Measurements from ENCODE around the gene CLNK. TPM values are rescaled to one million over a fixed set of nuclear protein-coding genes. Genes with fewer than 3 reads are reported as not detected.

Gene CLNK
- total RNA-seq, 1 donor from 2014 or later = not detected

DNA sequence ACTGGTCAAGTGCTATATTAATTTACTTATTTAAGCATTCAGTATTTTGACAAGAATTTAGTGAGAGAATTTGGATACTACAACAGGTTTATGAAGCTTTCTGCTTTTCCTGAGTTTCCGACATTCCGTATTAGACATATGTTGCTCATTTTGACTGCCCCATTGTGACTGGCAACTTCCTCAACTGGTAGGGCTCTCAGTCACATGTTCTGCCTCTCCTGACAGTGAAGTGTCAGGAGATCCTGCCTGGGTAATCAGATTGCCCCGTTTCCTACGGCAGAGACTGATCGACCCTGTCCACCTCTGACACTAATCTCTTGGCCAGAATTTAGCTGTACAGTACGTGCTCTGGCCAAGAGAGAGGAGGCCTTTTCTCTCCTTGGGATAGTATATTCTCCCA lies 49.5 kb downstream of the CLNK start:
- TF ChIP-seq, protein P1, sequence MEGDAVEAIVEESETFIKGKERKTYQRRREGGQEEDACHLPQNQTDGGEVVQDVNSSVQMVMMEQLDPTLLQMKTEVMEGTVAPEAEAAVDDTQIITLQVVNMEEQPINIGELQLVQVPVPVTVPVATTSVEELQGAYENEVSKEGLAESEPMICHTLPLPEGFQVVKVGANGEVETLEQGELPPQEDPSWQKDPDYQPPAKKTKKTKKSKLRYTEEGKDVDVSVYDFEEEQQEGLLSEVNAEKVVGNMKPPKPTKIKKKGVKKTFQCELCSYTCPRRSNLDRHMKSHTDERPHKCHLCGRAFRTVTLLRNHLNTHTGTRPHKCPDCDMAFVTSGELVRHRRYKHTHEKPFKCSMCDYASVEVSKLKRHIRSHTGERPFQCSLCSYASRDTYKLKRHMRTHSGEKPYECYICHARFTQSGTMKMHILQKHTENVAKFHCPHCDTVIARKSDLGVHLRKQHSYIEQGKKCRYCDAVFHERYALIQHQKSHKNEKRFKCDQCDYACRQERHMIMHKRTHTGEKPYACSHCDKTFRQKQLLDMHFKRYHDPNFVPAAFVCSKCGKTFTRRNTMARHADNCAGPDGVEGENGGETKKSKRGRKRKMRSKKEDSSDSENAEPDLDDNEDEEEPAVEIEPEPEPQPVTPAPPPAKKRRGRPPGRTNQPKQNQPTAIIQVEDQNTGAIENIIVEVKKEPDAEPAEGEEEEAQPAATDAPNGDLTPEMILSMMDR (IDR thresholded peaks at IDR 0.05) = no peak
- Mint-ChIP-seq H3K27me3 (ENCODE audit: low read depth) (peaks cover 28% of the 10 kb centered on the region), H3K36me3 (ENCODE audit: low read depth) (no peaks in the 10 kb centered on the region), H3K27ac (ENCODE audit: unreplicated experiment) (no peak overlapping the region), H3K4me1 (ENCODE audit: low read depth) (no peaks in the 10 kb centered on the region), H3K4me3 (ENCODE audit: unreplicated experiment) (no peak overlapping the region), H3K9me3 (ENCODE audit: low read depth) (no peaks in the 10 kb centered on the region)
- no peak for DNase-seq (ENCODE audit: low spot score)

DNA sequence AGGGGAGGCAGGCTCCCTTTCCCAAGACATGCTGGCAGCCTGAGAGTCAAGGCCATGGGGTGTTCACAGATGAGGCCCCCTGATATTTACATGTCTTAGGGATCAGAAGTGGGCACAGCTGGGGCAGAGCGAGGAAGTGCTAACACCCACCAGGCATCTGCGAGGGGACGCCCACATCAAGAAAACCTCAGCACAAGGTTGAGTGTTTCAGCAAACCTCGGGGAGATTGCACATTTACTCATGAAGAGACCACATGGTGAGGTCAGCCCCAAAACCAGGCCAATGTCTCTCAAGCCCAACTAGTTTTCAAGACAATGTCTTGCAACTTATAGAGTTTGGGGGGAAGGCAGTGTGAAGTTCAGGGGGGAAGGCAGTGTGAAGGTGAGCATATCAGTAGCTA lies 55.2 kb downstream of the CLNK start:
- H3K27me3 Mint-ChIP-seq (ENCODE audit: low read depth) = peaks cover 25% of the 10 kb centered on the region

DNA sequence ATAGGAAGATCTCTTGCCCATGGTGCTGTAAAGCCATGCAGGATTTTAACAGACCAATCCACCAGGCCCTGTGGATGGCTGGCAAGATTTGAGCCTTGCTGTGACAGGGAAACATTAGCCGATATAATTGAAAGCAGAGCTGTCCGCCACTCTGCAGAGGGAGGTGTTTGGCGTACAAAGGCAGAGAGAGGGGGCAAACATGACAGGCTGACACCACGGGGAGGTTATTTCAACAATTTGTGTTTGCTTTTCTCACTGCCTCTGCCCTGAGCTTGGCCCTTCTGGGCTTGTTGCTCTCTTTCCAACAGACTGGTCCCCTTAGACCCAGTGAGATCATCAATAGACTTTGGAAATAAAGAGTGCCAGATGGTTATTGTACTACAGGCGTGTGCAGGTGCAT lies 59.4 kb downstream of the CLNK start:
- no peak for DNase-seq (ENCODE audit: low spot score)
- TF ChIP-seq, protein P1 (IDR thresholded peaks at IDR 0.05) = no peak
- no peaks in the 10 kb centered on the region for H3K9me3 Mint-ChIP-seq (ENCODE audit: low read depth)
- H3K4me3 Mint-ChIP-seq (ENCODE audit: unreplicated experiment) = no peak overlapping the region
- no peaks in the 10 kb centered on the region for H3K4me1 Mint-ChIP-seq (ENCODE audit: low read depth)
- peaks cover 3% of the 10 kb centered on the region for H3K36me3 Mint-ChIP-seq (ENCODE audit: low read depth)
- H3K27me3 Mint-ChIP-seq (ENCODE audit: low read depth) = peaks cover 10% of the 10 kb centered on the region
- no peak overlapping the region for H3K27ac Mint-ChIP-seq (ENCODE audit: unreplicated experiment)

More for the DNA sequence above, 55.2 kb downstream of the CLNK start:
- no peaks in the 10 kb centered on the region for H3K4me1 Mint-ChIP-seq (ENCODE audit: low read depth)
- H3K4me3 Mint-ChIP-seq (ENCODE audit: unreplicated experiment) = no peak overlapping the region
- H3K27ac Mint-ChIP-seq (ENCODE audit: unreplicated experiment) = no peak overlapping the region
- TF ChIP-seq, protein P1 (IDR thresholded peaks at IDR 0.05) = no peak
- no peak for DNase-seq (ENCODE audit: low spot score)
- H3K9me3 Mint-ChIP-seq (ENCODE audit: low read depth) = no peaks in the 10 kb centered on the region
- H3K36me3 Mint-ChIP-seq (ENCODE audit: low read depth) = peaks cover 3% of the 10 kb centered on the region

DNA sequence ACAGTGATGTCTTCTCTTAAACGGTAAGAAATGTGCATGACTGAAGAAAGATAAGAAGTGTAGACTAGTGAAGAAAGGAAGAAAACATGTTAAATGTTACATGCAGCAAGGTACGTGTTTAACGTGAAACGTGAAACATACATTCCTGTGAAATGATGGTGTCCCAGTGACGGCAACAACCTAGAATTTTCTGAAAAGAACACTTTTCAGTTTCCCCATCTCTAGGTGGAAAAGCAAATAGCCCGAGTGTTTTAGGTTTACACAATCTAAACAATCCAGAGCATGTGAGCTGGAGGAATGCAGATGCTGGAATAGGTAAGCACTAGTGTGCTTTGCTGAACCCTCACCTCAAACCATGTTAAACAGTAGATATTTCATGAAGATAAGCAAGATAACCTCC lies 60.7 kb downstream of the CLNK start:
- H3K27me3 Mint-ChIP-seq (ENCODE audit: low read depth) = peaks cover 10% of the 10 kb centered on the region
- TF ChIP-seq, protein P1 (IDR thresholded peaks at IDR 0.05) = no peak
- no peak overlapping the region for H3K4me3 Mint-ChIP-seq (ENCODE audit: unreplicated experiment)
- no peaks in the 10 kb centered on the region for H3K9me3 Mint-ChIP-seq (ENCODE audit: low read depth)
- H3K4me1 Mint-ChIP-seq (ENCODE audit: low read depth) = no peaks in the 10 kb centered on the region
- no peak for DNase-seq (ENCODE audit: low spot score)
- H3K36me3 Mint-ChIP-seq (ENCODE audit: low read depth) = peaks cover 3% of the 10 kb centered on the region
- H3K27ac Mint-ChIP-seq (ENCODE audit: unreplicated experiment) = no peak overlapping the region

DNA sequence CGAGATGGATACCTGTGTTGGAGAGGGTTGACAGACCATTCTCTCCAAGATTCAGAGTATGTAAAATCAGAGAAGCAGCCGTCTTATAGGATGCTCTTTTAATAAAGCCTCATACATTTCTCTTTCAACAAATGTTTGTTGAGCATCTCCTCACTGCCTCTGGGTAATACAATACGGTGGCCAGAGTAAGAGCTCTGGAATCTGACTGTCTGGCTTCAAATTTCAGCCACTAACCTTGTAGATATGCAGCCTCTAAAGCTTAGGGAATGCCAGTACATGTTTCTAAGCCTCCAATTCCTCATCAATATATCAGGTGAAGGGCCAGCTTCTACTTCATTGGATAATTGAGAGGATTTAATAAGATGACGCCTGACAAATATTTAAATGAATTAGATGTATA lies 61.3 kb downstream of the CLNK start:
- H3K36me3 Mint-ChIP-seq (ENCODE audit: low read depth) = peaks cover 3% of the 10 kb centered on the region
- H3K4me3 Mint-ChIP-seq (ENCODE audit: unreplicated experiment) = no peak overlapping the region
- peaks cover 10% of the 10 kb centered on the region for H3K27me3 Mint-ChIP-seq (ENCODE audit: low read depth)
- H3K9me3 Mint-ChIP-seq (ENCODE audit: low read depth) = no peaks in the 10 kb centered on the region
- H3K4me1 Mint-ChIP-seq (ENCODE audit: low read depth) = no peaks in the 10 kb centered on the region
- TF ChIP-seq, protein P1 (IDR thresholded peaks at IDR 0.05) = no peak
- no peak for DNase-seq (ENCODE audit: low spot score)
- no peak overlapping the region for H3K27ac Mint-ChIP-seq (ENCODE audit: unreplicated experiment)
